DOHH2 (cell line): ENCODE results near the gene SLMAP.

ENCODE experiments used
- H3F3A ChIP-seq: fragments of 200-600 bp; sonication (generic), shearing (Covaris generic); 2 replicates; pipeline ENCODE4 v1.6.0; 2016; ENCODE audit warnings: antibody characterized with exemption, mild to moderate bottlenecking; ENCODE audit not compliant: control insufficient read depth, insufficient read depth
- H3K27ac ChIP-seq: fragments of 200-600 bp; sonication (generic); 2 replicates; pipeline ENCODE4 v1.5.1; 2014; ENCODE audit warnings: low read depth, mild to moderate bottlenecking, low read length, moderate library complexity
- H3K27me3 ChIP-seq: fragments of 200-600 bp; sonication (generic); 2 replicates; pipeline ENCODE4 v1.6.1; 2014; ENCODE audit warnings: mild to moderate bottlenecking, low read length, mixed read lengths; ENCODE audit not compliant: control insufficient read depth
- H3K36me3 ChIP-seq: fragments of 200-600 bp; sonication (generic); 2 replicates; pipeline ENCODE4 v1.6.1; 2014; ENCODE audit warnings: mild to moderate bottlenecking, low read length, moderate library complexity, mixed read lengths; ENCODE audit not compliant: control insufficient read depth
- H3K4me1 ChIP-seq: fragments of 200-600 bp; sonication (generic); 2 replicates; pipeline ENCODE4 v1.6.1; 2014; ENCODE audit warnings: mild to moderate bottlenecking, low read length, mixed read lengths; ENCODE audit not compliant: control insufficient read depth
- H3K4me2 ChIP-seq: fragments of 200-600 bp; sonication (generic); 2 replicates; pipeline ENCODE4 v1.6.0; 2014; ENCODE audit warnings: mild to moderate bottlenecking, low read length, moderate library complexity
- H3K4me3 ChIP-seq: fragments of 200-600 bp; sonication (generic); 2 replicates; pipeline ENCODE4 v1.5.1; 2014; ENCODE audit warnings: mild to moderate bottlenecking, low read length, mixed read lengths
- H3K79me2 ChIP-seq: fragments of 200-600 bp; sonication (generic); 2 replicates; pipeline ENCODE4 v1.6.1; 2014; ENCODE audit warnings: mild to moderate bottlenecking, low read length, mixed read lengths; ENCODE audit not compliant: control insufficient read depth
- H3K9me2 ChIP-seq: fragments of 200-600 bp; sonication (generic); replicated peaks from 2 replicates; pipeline ENCODE4 v1.6.1; 2014; ENCODE audit warnings: mild to moderate bottlenecking, low read length, mixed read lengths; ENCODE audit not compliant: control insufficient read depth
- H3K9me3 ChIP-seq: fragments of 200-600 bp; sonication (generic); 2 replicates; pipeline ENCODE4 v1.6.1; 2014; ENCODE audit warnings: antibody characterized with exemption, low read length, mixed read lengths; ENCODE audit not compliant: control insufficient read depth, insufficient read depth
- H4K20me1 ChIP-seq: fragments of 200-600 bp; sonication (generic); 2 replicates; pipeline ENCODE4 v1.6.0; 2014; ENCODE audit warnings: low read depth, mild to moderate bottlenecking, antibody characterized with exemption, low read length, moderate library complexity; ENCODE audit not compliant: control insufficient read depth, insufficient read depth
- EZH2phosphoT487 ChIP-seq: fragments of 200-600 bp; sonication (generic); IDR thresholded peaks from 2 replicates; pipeline ENCODE4 v1.6.1; 2017; ENCODE audit warnings: borderline replicate concordance, mild to moderate bottlenecking, antibody characterized with exemption, low read length, moderate library complexity, mixed read lengths
- TF ChIP-seq, protein P1 (sequence below): fragments of 200-600 bp; sonication (generic); IDR thresholded peaks from one replicate; pipeline ENCODE4 v1.5.1; 2014; ENCODE audit warnings: antibody characterized with exemption, mild to moderate bottlenecking, low read depth, low read length; ENCODE audit not compliant: poor library complexity, severe bottlenecking

Gene SLMAP

DNA sequence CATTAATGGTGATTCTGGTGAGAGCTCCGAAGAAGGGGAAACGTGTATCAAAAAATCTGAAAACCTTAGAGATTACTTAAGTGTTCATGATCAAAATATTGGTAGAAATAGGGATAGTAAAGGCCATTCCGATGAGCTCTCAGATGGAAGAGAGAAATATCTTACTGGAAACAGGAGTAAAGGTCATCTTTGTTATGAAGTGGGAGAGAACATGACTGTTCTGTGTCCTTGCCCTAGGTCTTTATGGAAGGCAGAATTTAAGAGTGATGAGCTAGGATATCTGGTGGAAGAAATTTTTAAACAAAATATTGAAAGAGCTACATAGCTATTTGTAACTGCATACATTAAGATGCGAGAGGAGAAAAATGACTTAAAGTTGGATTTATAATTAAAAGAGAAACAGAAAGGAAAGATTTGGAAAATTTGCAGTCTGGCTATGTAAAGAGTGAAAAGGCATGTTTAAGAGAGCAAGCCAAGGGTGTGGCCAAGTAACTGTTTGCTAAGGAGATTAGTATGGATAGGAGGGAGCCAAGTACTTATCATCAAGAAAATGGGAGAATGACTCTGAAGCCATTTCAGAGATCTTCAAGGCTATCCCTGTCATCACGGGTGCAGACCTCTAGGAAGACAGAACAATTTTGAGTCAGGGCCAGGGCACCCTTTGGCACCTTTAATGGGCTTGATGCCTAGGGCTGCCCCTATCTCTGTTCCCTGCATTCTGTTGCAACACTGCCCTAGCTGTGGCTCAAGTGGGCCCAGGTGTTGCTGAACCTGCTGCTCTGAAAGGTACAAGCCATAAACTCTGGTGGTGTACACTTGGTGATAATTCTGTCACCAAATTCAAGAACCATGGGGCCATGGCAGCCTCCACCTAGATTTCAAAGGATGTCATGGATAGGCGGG, 27.3 kb downstream of the SLMAP start:
- Histone ChIP-seq H3K79me2 (peaks cover 84% of the 10 kb centered on the region), H4K20me1 (peaks cover 6% of the 10 kb centered on the region; the same call in 1 of the 2 replicates), H3K9me3 (no peaks in the 10 kb centered on the region), H3K4me1 (peaks cover 16% of the 10 kb centered on the region), H3K36me3 (no peaks in the 10 kb centered on the region; the same call in 1 of the 2 replicates), H3K9me2 (no peaks in the 10 kb centered on the region), H3F3A (no peaks in the 10 kb centered on the region), H3K27ac (no peak overlapping the region), H3K27me3 (no peaks in the 10 kb centered on the region), H3K4me2 (no peak overlapping the region), H3K4me3 (no peak overlapping the region)
- TF ChIP-seq EZH2phosphoT487, result no peak
- TF ChIP-seq, protein P1, sequence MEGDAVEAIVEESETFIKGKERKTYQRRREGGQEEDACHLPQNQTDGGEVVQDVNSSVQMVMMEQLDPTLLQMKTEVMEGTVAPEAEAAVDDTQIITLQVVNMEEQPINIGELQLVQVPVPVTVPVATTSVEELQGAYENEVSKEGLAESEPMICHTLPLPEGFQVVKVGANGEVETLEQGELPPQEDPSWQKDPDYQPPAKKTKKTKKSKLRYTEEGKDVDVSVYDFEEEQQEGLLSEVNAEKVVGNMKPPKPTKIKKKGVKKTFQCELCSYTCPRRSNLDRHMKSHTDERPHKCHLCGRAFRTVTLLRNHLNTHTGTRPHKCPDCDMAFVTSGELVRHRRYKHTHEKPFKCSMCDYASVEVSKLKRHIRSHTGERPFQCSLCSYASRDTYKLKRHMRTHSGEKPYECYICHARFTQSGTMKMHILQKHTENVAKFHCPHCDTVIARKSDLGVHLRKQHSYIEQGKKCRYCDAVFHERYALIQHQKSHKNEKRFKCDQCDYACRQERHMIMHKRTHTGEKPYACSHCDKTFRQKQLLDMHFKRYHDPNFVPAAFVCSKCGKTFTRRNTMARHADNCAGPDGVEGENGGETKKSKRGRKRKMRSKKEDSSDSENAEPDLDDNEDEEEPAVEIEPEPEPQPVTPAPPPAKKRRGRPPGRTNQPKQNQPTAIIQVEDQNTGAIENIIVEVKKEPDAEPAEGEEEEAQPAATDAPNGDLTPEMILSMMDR, result no peak

DNA sequence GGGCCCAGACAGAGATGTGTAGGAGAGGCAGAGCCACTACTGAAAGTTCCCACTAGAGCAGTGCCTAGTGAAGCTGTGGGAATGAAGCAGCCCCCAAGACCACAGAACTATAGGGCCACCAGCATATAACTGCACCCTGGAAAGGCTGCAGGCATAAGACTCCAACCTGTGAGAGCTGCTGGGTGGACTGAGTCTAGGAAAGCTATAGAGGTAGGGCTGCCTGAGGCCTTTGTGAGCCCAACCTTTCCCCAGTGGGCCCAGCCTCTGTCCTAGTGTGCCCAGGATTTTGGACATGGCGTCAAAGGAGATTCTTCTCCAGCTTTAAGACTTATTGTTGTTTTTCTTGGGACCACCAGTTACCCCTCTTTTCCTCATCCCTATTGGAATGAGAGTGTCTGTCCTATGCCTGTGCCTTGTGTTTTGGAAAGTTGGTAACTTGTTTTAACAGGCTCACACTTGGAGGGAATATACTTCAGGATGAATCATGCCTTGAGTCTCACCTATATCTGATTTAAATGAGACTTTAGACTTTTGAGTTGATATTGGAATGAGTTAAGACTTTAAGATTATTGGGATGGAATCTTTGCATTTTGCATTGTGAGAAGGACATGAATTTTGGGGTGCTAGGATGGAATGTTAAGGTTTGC, 28.1 kb downstream of the SLMAP start:
- H3K27me3 ChIP-seq, result no peaks in the 10 kb centered on the region
- H3K36me3 ChIP-seq, result no peaks in the 10 kb centered on the region; the same call in 1 of the 2 replicates
- H3K79me2 ChIP-seq, result peaks cover 84% of the 10 kb centered on the region
- H3K4me2 ChIP-seq, result no peak overlapping the region
- no peak overlapping the region for H3K27ac ChIP-seq
- no peaks in the 10 kb centered on the region for H3F3A ChIP-seq
- H3K9me2 ChIP-seq, result no peaks in the 10 kb centered on the region
- H3K4me1 ChIP-seq, result peaks cover 19% of the 10 kb centered on the region
- H4K20me1 ChIP-seq, result peaks cover 6% of the 10 kb centered on the region; the same call in 1 of the 2 replicates
- no peak overlapping the region for H3K4me3 ChIP-seq
- no peak for TF ChIP-seq EZH2phosphoT487
- TF ChIP-seq, protein P1, result no peak
- no peaks in the 10 kb centered on the region for H3K9me3 ChIP-seq

DNA sequence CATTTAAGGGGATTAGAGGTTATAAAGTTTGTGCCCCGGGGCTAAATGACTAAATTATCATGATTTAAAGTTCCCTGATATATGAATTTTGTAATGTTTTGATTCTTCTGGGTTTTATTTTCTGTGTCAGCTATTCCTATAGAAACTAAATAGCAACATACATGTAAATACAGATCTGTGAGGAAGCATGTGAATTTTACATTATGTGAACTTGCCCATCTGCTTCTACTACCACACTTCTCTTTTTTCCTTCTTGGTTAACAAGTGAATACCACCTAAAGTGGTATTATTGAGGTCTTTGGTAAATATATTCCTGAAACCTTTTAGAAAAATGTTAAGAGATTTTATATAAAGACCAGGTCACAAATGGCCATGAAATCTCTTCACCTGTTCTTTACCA, 29.3 kb downstream of the SLMAP start:
- TF ChIP-seq EZH2phosphoT487, result no peak
- TF ChIP-seq, protein P1, result no peak
- Histone ChIP-seq H3K9me2 (no peaks in the 10 kb centered on the region), H4K20me1 (peaks cover 6% of the 10 kb centered on the region; the same call in 1 of the 2 replicates), H3K4me3 (no peak overlapping the region), H3K27ac (no peak overlapping the region), H3K9me3 (no peaks in the 10 kb centered on the region), H3K79me2 (peaks cover 84% of the 10 kb centered on the region), H3K27me3 (no peaks in the 10 kb centered on the region), H3K4me1 (peaks cover 19% of the 10 kb centered on the region), H3F3A (no peaks in the 10 kb centered on the region), H3K36me3 (no peaks in the 10 kb centered on the region; the same call in 1 of the 2 replicates), H3K4me2 (no peak overlapping the region)
